Esophagus mucosa (tissue), 1 donor: ENCODE measurements around the gene SELENOP. TPM values are rescaled to one million over a fixed set of nuclear protein-coding genes. Genes with fewer than 3 reads are reported as not detected.
"Not testable (repeated sequence)": the region's sequence is repeated elsewhere in the genome, so short reads cannot be mapped to it uniquely, and the experiment has no call there.

Source experiments
- ATAC-seq: fragments of 200-7000 bp; cut with Tn5 transposase; one replicate; pipeline ENCODE4 v1.9.1; 2020
- total RNA-seq: library from RNA; stranded (reverse); gene quantifications from one replicate; pipeline ENCODE4 v1.2.4, GENCODE V29; 2023
- donor health status: DM: yes; HTN: yes; CAD: no.

The SELENOP gene, protein sequence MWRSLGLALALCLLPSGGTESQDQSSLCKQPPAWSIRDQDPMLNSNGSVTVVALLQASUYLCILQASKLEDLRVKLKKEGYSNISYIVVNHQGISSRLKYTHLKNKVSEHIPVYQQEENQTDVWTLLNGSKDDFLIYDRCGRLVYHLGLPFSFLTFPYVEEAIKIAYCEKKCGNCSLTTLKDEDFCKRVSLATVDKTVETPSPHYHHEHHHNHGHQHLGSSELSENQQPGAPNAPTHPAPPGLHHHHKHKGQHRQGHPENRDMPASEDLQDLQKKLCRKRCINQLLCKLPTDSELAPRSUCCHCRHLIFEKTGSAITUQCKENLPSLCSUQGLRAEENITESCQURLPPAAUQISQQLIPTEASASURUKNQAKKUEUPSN
- 95.9 TPM for total RNA-seq

DNA sequence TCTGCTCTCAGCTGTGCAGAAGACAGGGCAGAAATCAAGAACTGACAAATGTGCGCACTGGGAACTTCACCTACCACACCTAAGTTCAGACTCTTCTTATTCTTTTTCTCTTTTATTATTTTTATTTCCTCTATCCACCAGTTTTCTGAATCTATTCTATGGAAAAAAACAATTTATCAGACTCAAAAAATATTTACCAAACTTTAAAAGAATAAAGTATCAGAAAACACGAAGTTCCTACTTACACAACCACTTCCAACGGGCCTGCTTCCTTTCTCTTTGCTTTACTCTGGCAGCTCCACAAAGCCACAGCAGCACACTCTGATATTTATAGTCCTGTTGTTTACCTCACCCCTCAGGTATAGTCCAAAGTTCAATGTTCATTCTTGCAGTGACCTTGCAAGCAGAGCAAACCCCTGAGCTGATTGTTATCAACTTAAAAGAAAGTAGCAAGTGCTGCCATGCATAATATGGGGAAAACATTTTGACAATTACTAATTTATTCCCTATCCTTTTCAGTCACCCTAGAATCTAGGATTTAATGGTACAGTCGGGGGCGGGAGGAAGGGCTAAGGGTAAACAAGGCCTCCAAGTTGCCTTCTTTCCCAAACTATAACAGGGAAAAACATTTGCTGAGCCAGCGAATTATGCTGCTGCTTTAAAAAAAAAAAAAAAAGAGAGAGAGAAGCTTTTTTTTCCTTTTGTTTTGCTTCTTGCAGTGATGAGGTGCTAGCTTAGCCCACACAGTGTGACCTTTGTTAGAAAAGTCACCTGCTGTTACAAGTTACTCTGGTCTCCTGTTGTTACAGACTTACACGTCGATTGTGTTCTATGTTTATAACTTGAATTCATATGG lies at the start of gene SELENOP:
Gene SELENOP, minus strand, starts transcription at position 302 of the 856 bp plus-strand sequence. CDS start 3,539 bp downstream, outside the sequence.
- peak; percentile 88 for ATAC-seq

DNA sequence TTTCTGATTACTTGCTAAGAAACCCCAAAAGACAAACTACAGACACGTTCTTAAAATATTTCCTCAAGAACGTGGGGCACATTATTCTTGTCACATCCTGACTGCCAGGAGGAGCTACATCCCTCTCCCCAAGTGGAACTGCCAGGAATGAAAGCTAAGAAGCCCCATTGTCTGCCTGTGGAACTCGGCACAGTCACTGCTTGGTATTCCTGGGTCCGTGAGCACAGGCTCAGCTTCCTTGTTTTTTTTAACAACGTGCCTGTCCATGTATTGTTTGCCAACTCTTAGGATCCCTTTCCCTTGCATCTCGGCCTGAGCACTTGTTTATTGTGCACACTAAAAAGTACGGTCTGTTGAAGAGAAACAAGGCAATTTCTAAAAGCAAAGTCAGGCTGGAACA lies 47.0 kb upstream of the SELENOP start:
- ATAC-seq: peak; percentile 39

DNA sequence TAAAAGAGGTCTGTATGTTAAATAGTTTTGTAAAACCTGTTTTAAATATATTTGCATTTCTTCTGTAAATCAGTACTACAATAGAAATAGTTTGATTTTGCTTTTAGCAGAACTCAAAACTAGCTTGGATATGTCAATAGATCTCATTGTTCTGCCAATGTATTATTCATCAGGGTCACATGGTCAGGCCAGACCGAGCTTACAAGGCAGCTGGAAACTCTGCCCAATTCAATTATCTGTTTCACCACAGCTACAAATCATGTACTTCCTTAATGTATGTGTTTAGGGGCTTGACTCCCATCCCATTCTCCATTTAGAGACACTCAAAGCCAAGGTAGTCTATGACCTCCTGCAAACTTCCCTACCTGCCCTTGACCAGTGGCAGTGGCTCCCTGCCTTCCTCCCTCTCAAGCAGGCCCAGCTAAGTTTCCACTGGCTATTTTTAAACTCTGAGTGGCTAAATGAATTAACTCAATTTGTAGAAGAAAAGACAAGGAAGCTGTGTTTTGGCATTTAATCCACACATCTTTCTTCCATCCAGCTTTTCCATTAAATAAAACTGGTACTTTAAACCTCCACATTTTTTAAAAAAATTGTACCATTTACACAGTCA lies 46.4 kb upstream of the SELENOP start:
- ATAC-seq: peak; percentile 50

DNA sequence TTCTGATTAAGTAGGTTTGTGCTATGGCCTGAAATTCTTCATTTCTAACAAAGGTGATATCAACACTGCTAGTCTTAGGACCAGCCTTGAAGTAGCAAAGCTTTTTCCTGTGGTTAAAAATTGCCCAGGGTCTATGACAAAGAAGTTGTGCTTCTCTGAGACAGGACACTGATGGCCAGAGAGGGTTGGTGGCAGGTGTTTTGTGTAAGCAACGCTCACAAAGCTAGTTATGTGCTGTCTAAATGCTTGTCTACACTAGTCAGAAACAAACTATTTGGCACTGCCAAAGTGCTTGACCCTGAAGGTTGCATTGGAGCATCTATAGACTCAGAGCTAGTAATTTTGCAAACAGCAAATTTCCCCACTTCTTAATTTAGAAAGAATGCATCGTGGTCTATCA lies 44.1 kb upstream of the SELENOP start:
- ATAC-seq: no peak

DNA sequence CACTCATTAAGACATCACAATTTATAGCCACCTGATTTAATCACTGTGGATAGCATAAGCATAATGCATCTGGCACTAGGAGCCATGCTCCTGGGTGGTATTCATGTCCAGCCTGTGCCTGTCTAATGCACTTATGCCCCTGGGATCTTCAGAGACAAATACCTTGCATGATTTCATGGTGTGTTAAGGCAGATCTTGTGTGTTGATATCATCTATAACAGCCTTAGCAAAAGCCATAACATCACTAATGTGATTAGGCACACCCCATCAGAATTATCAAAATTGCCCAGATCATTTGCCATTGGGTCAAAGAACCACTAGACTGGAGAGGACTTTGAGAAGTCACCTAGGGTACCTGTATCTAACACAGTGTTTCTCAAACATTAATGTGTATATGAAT lies 43.7 kb upstream of the SELENOP start:
- ATAC-seq: no peak

DNA sequence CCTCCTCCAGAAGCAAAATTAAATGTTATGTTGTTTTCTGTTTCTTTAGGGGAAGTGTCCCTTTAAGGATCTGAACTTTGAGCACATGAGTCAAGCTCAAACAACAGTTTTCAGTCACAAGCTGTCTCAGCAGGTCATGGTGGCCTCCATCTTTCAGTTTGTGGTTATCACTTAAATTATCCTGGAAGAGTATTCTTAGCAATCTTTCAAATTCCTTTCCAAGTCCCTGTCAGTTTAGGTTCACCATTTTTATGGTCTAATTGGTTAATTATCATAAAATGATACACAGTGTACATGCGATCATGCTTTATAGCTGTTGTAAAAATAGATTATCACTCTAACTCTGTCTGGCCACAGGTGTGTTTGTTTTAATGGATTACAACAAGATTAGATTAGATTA lies 43.1 kb upstream of the SELENOP start:
- no peak for ATAC-seq

DNA sequence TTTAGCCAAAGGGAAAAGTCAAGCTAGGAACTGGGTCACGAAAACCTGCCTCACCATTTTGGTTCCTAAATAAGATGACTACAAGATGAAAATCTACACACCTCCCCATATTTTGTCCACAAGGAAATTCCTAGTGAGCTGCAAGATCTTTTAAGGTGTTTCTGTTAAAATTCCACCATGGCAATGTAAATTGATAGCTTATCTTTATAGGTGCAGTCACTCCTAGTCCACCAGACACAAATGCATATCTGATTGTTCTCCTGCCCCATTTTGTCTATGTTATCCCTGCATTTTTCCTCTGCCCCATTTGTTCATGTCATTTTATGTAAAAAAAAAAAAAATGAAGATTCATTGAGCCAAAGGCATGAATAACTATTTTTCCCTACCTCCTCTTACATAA lies 41.1 kb upstream of the SELENOP start:
- no peak for ATAC-seq

DNA sequence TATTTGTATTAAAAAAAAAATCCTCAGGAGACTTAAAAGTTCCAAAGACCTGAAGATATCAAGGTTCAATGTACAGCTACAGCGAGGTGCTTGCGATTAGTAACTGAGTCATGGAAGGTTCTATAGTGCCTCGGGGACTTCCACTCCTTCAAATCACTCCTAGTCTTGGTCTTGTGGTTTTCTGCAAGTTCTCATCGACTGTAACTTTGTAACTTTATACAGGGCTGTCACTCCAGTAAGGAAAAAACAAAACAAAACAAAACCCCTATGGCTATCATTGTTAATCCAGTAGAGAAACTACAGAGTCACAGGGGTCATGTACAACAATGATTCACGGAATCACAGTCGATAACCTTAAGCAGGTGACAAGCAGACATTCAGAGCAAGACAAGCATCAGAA lies 39.8 kb upstream of the SELENOP start:
- peak; percentile 26 for ATAC-seq

DNA sequence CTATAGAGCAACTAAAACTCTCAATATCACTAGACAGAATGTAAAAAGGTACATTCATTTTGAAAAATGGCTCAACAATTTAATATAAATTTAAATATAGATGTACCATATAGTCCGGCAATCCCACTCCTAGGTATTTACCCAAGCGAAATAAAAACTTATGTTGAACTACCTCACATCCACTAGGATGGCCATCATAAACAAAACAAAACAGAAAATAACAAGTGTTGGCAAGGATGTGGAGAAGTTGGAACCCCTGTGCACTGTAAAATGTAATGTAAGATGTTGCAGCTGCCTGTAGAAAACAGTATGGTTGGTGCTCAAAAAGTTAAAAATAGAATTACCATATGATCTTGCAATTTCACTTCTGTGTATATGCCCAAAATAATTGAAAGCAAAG lies 36.9 kb upstream of the SELENOP start:
- no peak for ATAC-seq

DNA sequence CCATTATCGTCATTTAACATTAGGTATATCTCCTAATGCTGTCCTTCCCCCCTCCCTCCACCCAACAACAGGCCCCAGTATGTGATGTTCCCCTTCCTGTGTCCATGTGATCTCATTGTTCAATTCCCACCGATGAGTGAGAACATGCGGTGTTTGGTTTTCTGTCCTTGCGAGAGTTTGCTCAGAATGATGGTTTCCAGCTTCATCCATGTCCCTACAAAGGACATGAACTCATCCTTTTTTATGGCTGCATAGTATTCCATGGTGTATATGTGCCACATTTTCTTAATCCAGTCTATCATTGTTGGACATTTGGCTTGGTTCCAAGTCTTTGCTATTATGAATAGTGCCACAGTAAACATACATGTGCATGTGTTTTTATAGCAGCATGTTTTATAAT lies 32.7 kb upstream of the SELENOP start:
- not testable (repeated sequence) for ATAC-seq

DNA sequence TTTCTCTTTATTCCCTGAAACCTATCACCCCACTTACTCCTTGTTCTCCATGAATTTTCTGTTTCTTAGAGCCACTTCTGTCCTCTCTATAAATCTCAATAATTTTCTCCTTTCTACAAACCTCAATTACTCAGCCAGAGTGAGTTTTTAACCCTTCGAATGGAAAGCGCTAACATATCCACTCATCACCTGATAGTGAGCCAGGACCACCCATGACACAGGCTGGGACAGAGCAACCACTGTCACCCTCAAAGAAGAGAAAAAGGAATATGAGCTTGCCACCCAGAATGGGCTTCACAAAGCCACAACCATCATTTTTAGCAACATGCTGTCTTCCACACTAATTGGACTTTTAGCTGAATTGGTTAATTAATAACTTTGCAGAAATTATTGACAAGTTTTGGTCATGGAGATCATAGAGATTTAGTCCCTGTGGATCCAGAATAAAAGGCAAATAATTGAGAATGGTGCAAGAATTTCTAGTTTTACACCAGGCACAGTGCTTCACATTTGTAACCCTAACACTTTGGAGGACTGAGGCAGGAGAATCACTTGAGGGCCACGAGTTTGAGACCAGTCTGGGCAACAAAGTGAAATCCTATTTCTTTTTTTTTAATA lies 32.1 kb upstream of the SELENOP start:
- no peak for ATAC-seq

DNA sequence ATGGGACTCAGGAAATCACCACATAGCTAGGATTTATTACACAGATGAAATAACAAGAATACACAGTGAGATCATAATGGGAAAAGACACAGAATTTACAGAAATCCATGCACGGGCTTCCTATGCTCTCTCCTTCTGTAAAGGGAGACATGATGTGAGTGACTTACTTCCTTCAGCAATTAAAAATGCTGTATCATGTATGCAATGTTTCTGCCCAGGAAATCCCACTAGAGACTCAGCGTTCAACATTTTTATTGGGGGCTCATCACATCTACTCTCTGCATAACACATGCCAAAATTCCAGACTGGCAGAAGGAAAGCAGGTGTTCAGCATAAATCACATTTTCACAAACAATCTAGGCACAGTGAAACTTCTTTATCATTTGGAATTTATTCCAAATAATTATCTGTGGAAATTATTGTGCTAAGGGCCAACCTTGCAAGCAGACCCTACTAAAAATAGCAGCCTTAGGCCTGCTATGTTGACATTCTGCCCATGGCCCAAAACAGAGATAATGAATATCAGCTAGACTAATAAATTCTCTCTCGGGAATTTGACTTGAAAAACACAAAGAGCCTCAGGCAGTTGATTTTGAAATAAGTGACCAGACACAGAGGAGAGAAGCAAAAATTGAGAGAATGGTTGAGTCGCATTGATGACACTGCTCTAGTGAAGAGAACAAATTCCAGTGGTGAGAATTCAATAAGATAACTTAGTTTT lies 31.4 kb upstream of the SELENOP start:
- no peak for ATAC-seq

DNA sequence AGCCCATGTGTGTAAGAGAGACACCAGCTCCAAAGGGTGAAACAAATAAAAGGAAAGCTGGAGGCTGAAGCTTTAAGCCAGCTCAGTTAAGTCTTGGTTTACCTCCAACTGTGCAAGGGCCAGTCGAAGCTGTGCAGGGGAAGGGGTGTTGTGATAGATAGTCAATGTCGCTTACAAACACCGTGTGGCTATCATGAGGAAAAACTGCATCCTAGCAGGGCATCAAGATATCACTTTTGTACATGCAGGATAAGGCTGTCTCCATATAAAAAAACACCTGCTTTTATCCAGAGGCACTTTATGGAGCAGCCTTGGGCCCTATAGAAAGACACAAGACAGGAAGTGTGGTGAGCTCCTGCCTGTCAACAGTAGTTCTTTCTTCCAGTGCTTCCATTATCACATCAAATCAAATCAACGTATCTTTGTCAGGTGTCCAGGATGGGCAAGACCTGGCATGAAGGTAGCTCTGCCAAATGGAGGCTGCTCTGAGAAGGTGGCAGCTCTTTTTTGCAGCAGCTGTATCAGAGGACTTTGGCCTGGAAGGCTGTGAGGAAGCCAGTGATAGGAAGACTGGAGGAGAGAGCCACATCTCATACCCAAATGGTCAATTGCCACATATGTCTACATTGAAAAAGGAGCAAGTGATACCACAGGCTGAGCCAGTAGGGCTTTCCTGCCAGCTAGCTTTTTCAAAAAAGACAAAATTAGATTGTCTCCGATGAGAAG lies 29.3 kb upstream of the SELENOP start:
- no peak for ATAC-seq

DNA sequence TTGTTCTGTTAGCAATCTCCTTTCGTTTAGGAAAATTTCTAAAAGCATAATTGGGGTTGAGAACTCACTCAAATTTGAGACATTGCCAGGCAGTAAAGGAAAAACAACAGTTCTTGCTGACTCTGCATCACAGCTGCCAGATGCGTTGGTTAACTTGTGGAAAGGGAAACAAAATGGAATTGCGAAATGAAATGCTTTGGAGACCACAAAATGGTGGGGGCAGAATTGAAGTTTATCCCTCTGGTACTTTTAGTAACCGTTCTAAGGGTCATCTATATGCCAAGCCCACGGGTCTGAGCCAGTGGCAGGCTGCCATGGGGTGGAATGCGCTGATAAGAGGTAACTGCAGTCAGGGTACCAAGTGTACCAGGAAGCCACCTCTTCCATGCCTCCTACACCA lies 28.6 kb upstream of the SELENOP start:
- ATAC-seq: no peak

DNA sequence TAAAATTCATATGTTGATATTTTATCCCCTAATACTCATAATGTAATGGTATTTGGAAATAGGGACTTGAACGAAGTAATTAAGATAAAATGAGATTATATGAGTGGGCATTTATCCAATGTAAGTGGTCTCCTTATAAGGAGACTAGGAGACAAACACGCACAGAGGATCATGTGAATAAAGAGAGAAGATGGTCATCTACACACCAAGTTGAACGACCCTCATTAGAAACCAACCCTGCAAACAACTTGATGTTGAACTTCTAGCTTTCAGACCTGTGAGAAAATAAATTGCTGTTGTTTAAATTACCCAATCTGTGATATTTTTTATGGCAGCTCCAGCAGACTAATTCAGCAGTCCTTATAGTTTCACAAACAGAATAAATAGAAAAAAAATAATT lies 27.5 kb upstream of the SELENOP start:
- ATAC-seq: no peak

DNA sequence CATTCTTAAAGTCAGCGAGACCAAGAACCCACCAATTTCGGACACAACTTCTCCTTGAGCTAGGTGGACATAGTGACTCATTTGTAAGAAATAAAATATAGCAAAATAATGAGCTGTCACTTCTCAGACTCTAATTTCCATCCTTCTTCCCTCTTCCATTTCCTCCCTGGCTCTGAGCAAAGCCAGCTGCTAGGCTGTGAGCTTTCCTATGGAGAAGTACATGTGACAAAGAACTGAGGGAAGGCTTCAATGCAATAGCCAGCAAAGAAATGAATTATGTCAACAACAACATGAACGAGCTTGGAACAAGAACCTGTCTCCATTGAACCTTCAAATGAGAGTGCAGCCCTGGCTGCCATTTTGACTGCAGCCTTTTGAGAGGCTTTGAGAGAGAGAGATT lies 25.9 kb upstream of the SELENOP start:
- ATAC-seq: no peak

DNA sequence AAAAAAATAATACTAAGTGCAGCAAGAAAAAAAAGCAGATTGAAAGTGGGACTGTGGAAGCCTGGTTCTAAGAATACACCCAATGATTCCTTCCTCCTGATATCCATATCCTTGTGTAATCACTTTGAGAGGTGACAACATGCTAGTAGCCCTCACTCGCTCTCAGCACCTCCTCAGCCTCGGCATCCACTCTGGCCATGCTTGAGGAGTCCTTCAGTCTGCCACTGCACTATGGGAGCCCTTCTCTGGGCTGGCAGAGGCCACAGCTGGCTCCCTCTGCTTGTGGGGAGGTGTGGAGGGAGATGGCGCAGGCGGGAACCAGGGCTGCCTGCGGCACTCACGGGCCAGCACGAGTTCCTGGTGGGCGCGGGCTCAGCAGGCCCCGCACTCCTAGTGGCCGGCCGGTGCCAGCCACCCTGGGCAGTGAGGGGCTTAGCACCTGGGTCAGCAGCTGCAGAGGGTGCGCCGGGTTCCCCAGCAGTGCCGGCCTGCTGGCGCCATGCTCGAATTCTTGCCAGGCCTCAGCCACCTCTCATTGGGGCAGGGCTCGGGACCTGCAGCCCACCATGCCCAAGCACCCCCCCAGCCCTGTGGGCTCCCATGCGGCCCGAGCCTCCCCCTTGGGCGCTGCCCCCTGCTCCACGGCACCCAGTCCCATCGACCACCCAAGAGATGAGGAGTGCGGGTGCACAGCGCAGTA lies 24.5 kb upstream of the SELENOP start:
- peak; percentile 10 for ATAC-seq

DNA sequence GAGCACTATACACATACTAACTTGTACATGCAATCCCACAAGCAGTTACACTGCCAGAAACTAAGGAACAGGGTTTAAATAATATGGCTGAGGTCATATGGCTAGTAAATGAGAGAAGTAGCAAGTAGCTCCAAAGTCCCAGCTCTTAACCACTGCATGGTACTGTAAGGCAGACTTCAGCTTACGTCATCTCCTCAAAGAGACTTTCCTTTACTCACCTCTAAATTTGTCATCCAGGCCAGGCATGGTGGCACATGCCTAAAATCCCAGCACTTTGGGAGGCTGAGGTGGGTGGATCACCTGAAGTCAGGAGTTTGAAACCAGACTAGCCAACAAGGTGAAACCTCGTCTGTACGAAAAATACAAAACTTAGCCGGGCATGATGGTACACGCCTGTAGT lies 20.4 kb upstream of the SELENOP start:
- peak; percentile 87 for ATAC-seq

DNA sequence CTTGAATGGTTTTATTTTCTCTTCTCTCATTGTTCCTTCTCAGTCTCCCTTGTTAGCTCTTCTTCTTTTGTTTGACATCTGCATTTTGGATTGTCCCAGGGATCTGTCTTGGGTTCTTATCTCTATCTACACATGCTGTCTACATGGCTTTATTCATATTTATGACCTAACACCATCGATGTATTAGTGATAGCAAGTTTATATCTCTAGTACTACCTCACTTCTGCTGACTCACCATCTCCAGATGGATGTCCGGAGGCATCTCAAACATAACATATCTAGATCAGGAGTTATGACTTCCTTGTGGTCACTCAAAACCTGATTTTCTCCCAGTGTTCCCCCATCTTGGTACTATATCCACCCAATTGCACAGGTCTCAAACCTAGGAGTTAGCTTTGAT lies 19.2 kb upstream of the SELENOP start:
- ATAC-seq: no peak

DNA sequence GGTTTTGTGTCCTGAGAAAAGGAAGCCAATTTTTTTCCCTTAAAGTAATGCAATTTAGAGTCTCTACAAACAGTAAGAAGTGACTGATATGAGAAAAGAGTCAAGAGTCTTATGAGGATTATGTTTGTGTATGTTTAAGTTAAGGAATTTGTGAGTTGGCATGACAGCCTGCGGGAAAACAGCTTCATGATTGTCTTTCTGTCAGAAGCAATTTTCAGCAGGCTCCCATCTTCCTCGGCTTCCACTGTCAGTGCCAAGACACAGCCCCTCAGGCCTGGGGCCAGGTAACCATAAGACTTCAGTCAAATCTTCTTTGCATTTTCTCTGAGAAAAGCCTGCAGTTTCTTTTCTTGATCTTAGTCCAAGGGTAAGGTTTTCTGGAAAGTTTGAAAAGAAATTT lies 17.0 kb upstream of the SELENOP start:
- no peak for ATAC-seq
